HepG2 (cell line): ENCODE measurements around the gene IRF5.

Source experiments
- CTCF ChIP-seq: sonication (generic); formaldehyde crosslinking; IDR thresholded peaks from 2 replicates; pipeline ENCODE4 v1.5.0; 2020; ENCODE audit warnings: mild to moderate bottlenecking, missing genetic modification reagents, moderate library complexity
- DNMT1 ChIP-seq: sonication (generic); formaldehyde crosslinking; IDR thresholded peaks from 2 replicates; pipeline ENCODE4 v1.5.1; 2020; ENCODE audit warnings: mild to moderate bottlenecking, missing genetic modification reagents
- RNF2 ChIP-seq: fragments of 450-650 bp; conservative IDR thresholded peaks from 2 replicates; pipeline ENCODE4 v1.6.1; 2016; ENCODE audit warnings: low read depth
- ZNF878 ChIP-seq: sonication (generic); formaldehyde crosslinking; IDR thresholded peaks from 2 replicates; pipeline ENCODE4 v1.8.1; 2023; ENCODE audit warnings: mild to moderate bottlenecking, missing genetic modification reagents, moderate library complexity
- TF ChIP-seq, protein P1 (sequence below), 2 experiments: fragments of 450-650 bp in 1 of 2; sonication (generic) in 1 of 2; formaldehyde crosslinking; IDR thresholded peaks; 2 replicates each; pipeline versions ENCODE4 v1.5.0 to v1.8.0; 2020 to 2022; ENCODE audit warnings: mild to moderate bottlenecking in 1 of 2, missing genetic modification reagents in 1 of 2

- no peak for TF ChIP-seq DNMT1 (CRISPR knock-in tag)
- TF ChIP-seq ZNF878 (CRISPR knock-in tag): no peak
- TF ChIP-seq CTCF: no peak
- TF ChIP-seq, protein P1, sequence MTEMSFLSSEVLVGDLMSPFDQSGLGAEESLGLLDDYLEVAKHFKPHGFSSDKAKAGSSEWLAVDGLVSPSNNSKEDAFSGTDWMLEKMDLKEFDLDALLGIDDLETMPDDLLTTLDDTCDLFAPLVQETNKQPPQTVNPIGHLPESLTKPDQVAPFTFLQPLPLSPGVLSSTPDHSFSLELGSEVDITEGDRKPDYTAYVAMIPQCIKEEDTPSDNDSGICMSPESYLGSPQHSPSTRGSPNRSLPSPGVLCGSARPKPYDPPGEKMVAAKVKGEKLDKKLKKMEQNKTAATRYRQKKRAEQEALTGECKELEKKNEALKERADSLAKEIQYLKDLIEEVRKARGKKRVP (CRISPR knock-in tag; IDR thresholded peaks at IDR 0.05): no peak
- no peak for TF ChIP-seq RNF2
Measured at GRCh38 chr7:128913870-128914565, 23.7 kb upstream of the IRF5 start.
